Endothelial cell of umbilical vein (primary cell): ENCODE results near the gene SEZ6L. TPM values are rescaled to one million over a fixed set of nuclear protein-coding genes. Genes with fewer than 3 reads are reported as not detected.

Experiments
- BruUV-seq: library from RNA; stranded (reverse); fragments of 400-500 nt; replicated peaks from 2 replicates; lab custom pipeline; 2021; lab: Mats Ljungman, UMichigan
- CTCF ChIA-PET: fragments of 300-600, 350-600 bp; sonication (Branson Sonifier 250); formaldehyde crosslinking; loops from one replicate; lab custom pipeline; 2021; ENCODE audit warnings: antibody characterized with exemption, inconsistent platforms; lab: Charles Lee
- POLR2A ChIA-PET: fragments of 300-600, 350-600 bp; sonication (Branson Sonifier 250); formaldehyde crosslinking; loops from one replicate; lab custom pipeline; 2021; ENCODE audit warnings: antibody characterized with exemption, inconsistent platforms; lab: Charles Lee
- DNase-seq: peaks from one replicate; pipeline ENCODE4 v3.0.0-alpha.2; 2011; ENCODE audit warnings: low read depth, low spot score
- FAIRE-seq: peaks from 2 replicates; lab custom pipeline; 2011; peaks lifted over from hg19 to GRCh38; lab: Jason Lieb, UNC
- H2AFZ ChIP-seq: 2 replicates; pipeline ENCODE4 v1.6.0; 2012; ENCODE audit warnings: low read depth, low read length, control low read depth, inconsistent platforms
- H3K27ac ChIP-seq: 2 replicates; pipeline ENCODE4 v1.5.1; 2011; ENCODE audit warnings: low read depth, mild to moderate bottlenecking, control low read depth, low read length, moderate library complexity; ENCODE audit not compliant: insufficient read depth
- H3K27me3 ChIP-seq, 2 experiments: 2 replicates each; pipeline versions ENCODE4 v1.6.0 to v1.6.1; 2011; ENCODE audit warnings: low read length in 2 of 2, mixed read lengths in 1 of 2; ENCODE audit not compliant: control insufficient read depth in 2 of 2, insufficient read depth in 2 of 2
- H3K36me3 ChIP-seq, 2 experiments: 2 replicates in 1 of 2; 3 replicates in 1 of 2; pipeline ENCODE4 v1.5.1; 2011; ENCODE audit warnings: low read length in 2 of 2, mild to moderate bottlenecking in 1 of 2, moderate library complexity in 1 of 2; ENCODE audit not compliant: control insufficient read depth in 2 of 2, insufficient read depth in 2 of 2; ENCODE audit errors: extremely low read depth in 1 of 2
- H3K4me1 ChIP-seq: 3 replicates; pipeline ENCODE4 v1.5.1; 2011; ENCODE audit warnings: mild to moderate bottlenecking, low read length; ENCODE audit not compliant: control insufficient read depth, insufficient read depth; ENCODE audit errors: extremely low read depth
- H3K4me2 ChIP-seq: 2 replicates; pipeline ENCODE4 v1.6.1; 2011; ENCODE audit warnings: low read length, control low read depth, mixed read lengths; ENCODE audit not compliant: insufficient read depth
- H3K4me3 ChIP-seq, 3 experiments: fragments of 200-600 bp in 1 of 3; sonication (generic), shearing (Covaris generic) in 1 of 3; replicated peaks in 1 of 3; 2 replicates each; pipeline ENCODE4 v1.5.1; 2011 to 2016; ENCODE audit warnings: control low read depth in 3 of 3, low read length in 3 of 3, mild to moderate bottlenecking in 2 of 3, inconsistent platforms in 1 of 3, low read depth in 1 of 3, moderate library complexity in 1 of 3; ENCODE audit not compliant: insufficient read depth in 1 of 3
- H3K79me2 ChIP-seq: 2 replicates; pipeline ENCODE4 v1.6.0; 2012; ENCODE audit warnings: low read length, inconsistent platforms; ENCODE audit not compliant: control insufficient read depth, insufficient read depth
- H3K9ac ChIP-seq: replicated peaks from 2 replicates; pipeline ENCODE3; 2011; ENCODE audit warnings: low read length, control low read depth; ENCODE audit not compliant: insufficient read depth; ENCODE audit errors: extremely low read depth
- H3K9me1 ChIP-seq: replicated peaks from 3 replicates; pipeline ENCODE4 v1.6.0; 2011; ENCODE audit warnings: mild to moderate bottlenecking, low read length; ENCODE audit not compliant: control insufficient read depth, insufficient read depth; ENCODE audit errors: extremely low read depth
- H3K9me3 ChIP-seq: replicated peaks from 2 replicates; pipeline ENCODE4 v1.5.1; 2012; ENCODE audit warnings: low read length, inconsistent platforms; ENCODE audit not compliant: control insufficient read depth, insufficient read depth
- H4K20me1 ChIP-seq: replicated peaks from 2 replicates; pipeline ENCODE3; 2011; ENCODE audit warnings: mild to moderate bottlenecking, low read length; ENCODE audit not compliant: control insufficient read depth, insufficient read depth; ENCODE audit errors: extremely low read depth
- EZH2 ChIP-seq: IDR thresholded peaks from 2 replicates; pipeline ENCODE4 v1.6.1; 2012; ENCODE audit warnings: borderline replicate concordance, low read depth, mild to moderate bottlenecking, moderate library complexity, low read length, inconsistent platforms; ENCODE audit not compliant: severe bottlenecking
- FOS ChIP-seq: IDR thresholded peaks from 2 replicates; pipeline ENCODE4 v1.6.1; 2011; ENCODE audit warnings: mild to moderate bottlenecking, low read length, moderate library complexity, borderline replicate concordance; ENCODE audit not compliant: insufficient read depth
- MYC ChIP-seq: IDR thresholded peaks from one replicate; pipeline ENCODE4 v1.6.1; 2011; ENCODE audit warnings: mild to moderate bottlenecking, low read depth, low read length
- POLR2A ChIP-seq: IDR thresholded peaks from 2 replicates; pipeline ENCODE4 v1.6.1; 2012; ENCODE audit warnings: low read depth, mild to moderate bottlenecking, control low read depth, low read length
- dilution Hi-C: fragments of 300-500 bp; cut with MboI; formaldehyde crosslinking; loops from one replicate; pipeline ENCODE4 v1.15.0; 2019; ENCODE audit warnings: low sequenced_read_pairs; ENCODE audit not compliant: extremely low pct_ligation_motif_present
- intact Hi-C: fragments of 100-400 bp; cut with micrococcal nuclease; formaldehyde crosslinking; loops from one replicate; pipeline ENCODE4 v1.10.0; 2022
- polyA plus RNA-seq, 4 experiments: library from polyadenylated mRNA; depleted of rRNA in 3 of 4; stranded (reverse) in 3 of 4; unstranded in 1 of 4; fragments of >200 nt; gene quantifications; 2 replicates each; pipeline versions ENCODE4 v1.2.1 to v1.2.3, GENCODE V29; 2011 to 2012; ENCODE audit warnings: missing spikeins in 1 of 4
- total RNA-seq: library from RNA; stranded (reverse); gene quantifications from 2 replicates; pipeline ENCODE4 v1.2.3, GENCODE V29; 2021
- TF ChIP-seq, protein P1 (sequence below), 2 donors: IDR thresholded peaks; 1 replicate in 1 of 2; 2 replicates in 1 of 2; pipeline ENCODE4 v1.5.1; 2011; ENCODE audit warnings: low read length in 2 of 2, mild to moderate bottlenecking in 2 of 2, moderate library complexity in 2 of 2, control low read depth in 1 of 2, inconsistent platforms in 1 of 2, low read depth in 1 of 2; ENCODE audit not compliant: insufficient read depth in 1 of 2; ENCODE audit errors: extremely low read depth in 1 of 2
- TF ChIP-seq, protein P2 (sequence below): IDR thresholded peaks from 2 replicates; pipeline ENCODE4 v1.6.1; 2011; ENCODE audit not compliant: insufficient read depth, insufficient read length

SEZ6L gene
- total and polyA plus RNA-seq, 2 donors (not counting 3 experiments of a cell fraction or from before 2014, with no cell fraction given) = not detected

DNA sequence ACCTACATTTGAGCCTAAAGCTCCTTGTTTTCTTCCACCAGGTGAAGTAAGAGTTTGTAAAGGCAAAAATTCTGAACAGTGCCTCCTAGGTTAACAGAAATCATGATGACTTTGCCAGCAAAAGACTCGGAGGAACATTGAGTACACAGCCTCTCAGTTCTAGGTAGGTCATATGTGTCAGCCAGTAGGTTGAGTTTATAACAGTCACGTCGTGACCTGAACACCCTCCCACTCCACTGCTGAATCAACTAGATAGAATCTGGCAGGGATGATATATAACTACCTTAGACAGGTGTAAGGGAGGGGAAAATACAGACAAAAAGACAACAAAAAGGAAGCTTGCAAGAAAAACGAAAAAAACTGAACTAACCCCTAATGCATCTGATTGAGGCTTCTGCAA, 247.0 kb downstream of the SEZ6L start:
- Histone ChIP-seq H3K4me2 (no peak overlapping the region), H4K20me1 (no peaks in the 10 kb centered on the region), H3K4me3 (no peak overlapping the region), H3K4me1 (no peaks in the 10 kb centered on the region), H3K36me3 (no peaks in the 10 kb centered on the region), H2AFZ (no peak overlapping the region), H3K9me3 (no peaks in the 10 kb centered on the region), H3K27ac (no peak overlapping the region), H3K79me2 (no peaks in the 10 kb centered on the region), H3K27me3 (peaks cover 37 to 38% of the 10 kb centered on the region in 2 experiments), H3K9me1 (no peaks in the 10 kb centered on the region), H3K9ac (no peak overlapping the region)
- ChIA-PET POLR2A (no interaction called here), CTCF (interaction anchor here (1.1 kb wide), 1 partner anchor 49 kb away, joined by 4 read pairs; no protein-coding TSS in a partner anchor)
- dilution Hi-C loops = no loop called here
- BruUV-seq = no TSS peak
- no peak for FAIRE-seq
- intact Hi-C loops = no loop called here
- DNase-seq = no peak
- TF ChIP-seq EZH2 (no peak), POLR2A (no peak)
- TF ChIP-seq, protein P1, sequence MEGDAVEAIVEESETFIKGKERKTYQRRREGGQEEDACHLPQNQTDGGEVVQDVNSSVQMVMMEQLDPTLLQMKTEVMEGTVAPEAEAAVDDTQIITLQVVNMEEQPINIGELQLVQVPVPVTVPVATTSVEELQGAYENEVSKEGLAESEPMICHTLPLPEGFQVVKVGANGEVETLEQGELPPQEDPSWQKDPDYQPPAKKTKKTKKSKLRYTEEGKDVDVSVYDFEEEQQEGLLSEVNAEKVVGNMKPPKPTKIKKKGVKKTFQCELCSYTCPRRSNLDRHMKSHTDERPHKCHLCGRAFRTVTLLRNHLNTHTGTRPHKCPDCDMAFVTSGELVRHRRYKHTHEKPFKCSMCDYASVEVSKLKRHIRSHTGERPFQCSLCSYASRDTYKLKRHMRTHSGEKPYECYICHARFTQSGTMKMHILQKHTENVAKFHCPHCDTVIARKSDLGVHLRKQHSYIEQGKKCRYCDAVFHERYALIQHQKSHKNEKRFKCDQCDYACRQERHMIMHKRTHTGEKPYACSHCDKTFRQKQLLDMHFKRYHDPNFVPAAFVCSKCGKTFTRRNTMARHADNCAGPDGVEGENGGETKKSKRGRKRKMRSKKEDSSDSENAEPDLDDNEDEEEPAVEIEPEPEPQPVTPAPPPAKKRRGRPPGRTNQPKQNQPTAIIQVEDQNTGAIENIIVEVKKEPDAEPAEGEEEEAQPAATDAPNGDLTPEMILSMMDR (IDR thresholded peaks at IDR 0.05; ENCODE audit: extremely low read depth in 1 of 2, insufficient read depth in 1 of 2, low read depth in 1 of 2, low read length in 2 of 2) = no peak
- TF ChIP-seq, protein P2, sequence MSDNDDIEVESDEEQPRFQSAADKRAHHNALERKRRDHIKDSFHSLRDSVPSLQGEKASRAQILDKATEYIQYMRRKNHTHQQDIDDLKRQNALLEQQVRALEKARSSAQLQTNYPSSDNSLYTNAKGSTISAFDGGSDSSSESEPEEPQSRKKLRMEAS = no peak

DNA sequence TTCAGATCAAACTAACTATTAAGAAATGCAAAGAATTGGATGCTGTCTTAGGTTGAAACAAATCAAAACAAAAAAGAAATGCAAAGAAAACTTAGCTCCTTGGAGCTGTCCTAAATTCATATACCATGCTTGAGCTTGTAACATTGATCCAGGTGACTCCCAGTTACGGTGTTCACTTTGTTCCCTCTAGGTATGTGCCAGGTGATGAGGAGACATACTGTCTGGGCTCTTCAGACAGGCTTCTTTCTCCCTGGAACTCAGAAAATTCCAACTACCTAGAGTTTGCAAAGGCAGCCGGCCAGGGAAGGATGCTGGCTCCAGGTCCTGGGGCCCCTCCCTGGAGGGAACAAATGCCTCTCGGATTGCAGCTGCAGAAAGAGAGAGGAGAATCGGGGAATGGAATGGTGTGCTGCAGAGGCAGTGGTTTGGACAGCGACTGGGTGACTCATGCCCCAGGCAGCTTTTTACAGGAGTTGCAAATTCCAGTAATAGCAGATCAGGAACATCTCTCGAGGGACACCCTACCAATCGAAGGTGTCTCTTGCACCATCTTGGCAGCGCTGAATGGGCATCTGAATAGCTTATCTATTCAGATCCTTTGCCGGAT, 247.5 kb downstream of the SEZ6L start:
- ChIA-PET CTCF (no interaction called here), POLR2A (no interaction called here)
- no peaks in the 10 kb centered on the region for H3K36me3 ChIP-seq
- H3K9me1 ChIP-seq = no peaks in the 10 kb centered on the region
- H3K9ac ChIP-seq = no peak overlapping the region
- BruUV-seq = no TSS peak
- H3K27ac ChIP-seq = no peak overlapping the region
- no peak overlapping the region for H2AFZ ChIP-seq
- H3K4me1 ChIP-seq = no peaks in the 10 kb centered on the region
- FAIRE-seq (no peak), DNase-seq (no peak)
- no peaks in the 10 kb centered on the region for H4K20me1 ChIP-seq
- TF ChIP-seq FOS (peak; percentile 39), MYC (no peak)
- dilution Hi-C loops = no loop called here
- H3K9me3 ChIP-seq = no peaks in the 10 kb centered on the region
- no peak overlapping the region for H3K4me3 ChIP-seq
- intact Hi-C loops = no loop called here
- H3K4me2 ChIP-seq = no peak overlapping the region
- peaks cover 33 to 37% of the 10 kb centered on the region in 2 experiments for H3K27me3 ChIP-seq
- no peaks in the 10 kb centered on the region for H3K79me2 ChIP-seq
